HUES48 (cell line): Measurements from ENCODE around the gene PDHX.

Experiments used
- H3K27ac ChIP-seq: one replicate; pipeline ENCODE4 v1.7.0; 2013; ENCODE audit warnings: low read depth, low read length, inconsistent platforms
- H3K27me3 ChIP-seq: 2 replicates; pipeline ENCODE4 v1.6.1; 2013; ENCODE audit warnings: mild to moderate bottlenecking, low read length; ENCODE audit not compliant: control insufficient read depth, insufficient read depth
- H3K36me3 ChIP-seq: 2 replicates; pipeline ENCODE4 v1.6.1; 2013; ENCODE audit warnings: low read length; ENCODE audit not compliant: control insufficient read depth, insufficient read depth
- H3K4me1 ChIP-seq: 2 replicates; pipeline ENCODE4 v1.6.1; 2013; ENCODE audit warnings: mild to moderate bottlenecking, low read length; ENCODE audit not compliant: control insufficient read depth, insufficient read depth
- H3K4me3 ChIP-seq: 2 replicates; pipeline ENCODE4 v1.5.1; 2013; ENCODE audit warnings: mild to moderate bottlenecking, low read depth, low read length
- H3K9ac ChIP-seq: 2 replicates; pipeline ENCODE4 v1.6.1; 2013; ENCODE audit warnings: mild to moderate bottlenecking, low read depth, low read length, moderate library complexity
- H3K9me3 ChIP-seq: 2 replicates; pipeline ENCODE4 v1.6.1; 2013; ENCODE audit warnings: low read length; ENCODE audit not compliant: control insufficient read depth, insufficient read depth

Gene PDHX

DNA sequence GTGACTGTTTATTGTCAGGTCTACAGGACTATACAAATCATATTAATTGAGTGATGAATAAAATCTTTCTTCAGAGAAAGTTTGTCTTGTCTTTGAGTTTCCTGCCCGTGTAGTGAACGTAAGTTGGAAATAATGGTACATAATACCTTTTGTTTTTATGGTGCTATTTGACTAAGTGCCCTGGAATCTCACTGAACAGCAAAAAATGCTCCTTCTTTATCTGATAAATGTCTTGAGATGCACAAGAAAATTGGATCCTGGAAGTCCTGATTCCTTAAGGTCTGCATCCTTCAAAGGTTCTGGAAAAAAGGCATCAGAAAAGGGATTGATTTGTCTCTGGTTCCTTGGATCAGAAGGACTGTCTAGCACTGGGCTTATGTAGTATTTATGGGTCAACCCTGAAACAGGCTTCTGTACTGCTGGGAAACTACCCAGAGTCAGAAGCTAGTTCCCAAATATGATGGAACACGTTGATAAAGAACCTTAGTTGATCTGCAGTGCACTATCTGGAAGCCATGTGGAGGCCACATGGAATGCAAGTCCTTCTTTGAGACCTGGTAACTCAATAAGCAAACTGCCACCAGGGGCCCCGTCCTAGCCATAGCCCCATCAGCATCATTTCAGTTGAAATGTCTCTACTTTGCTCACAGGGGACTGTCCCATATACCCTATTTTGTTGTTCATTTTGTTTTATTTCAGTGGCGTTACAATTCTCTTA is 122.0 kb downstream of the PDHX start:
- no peaks in the 10 kb centered on the region for H3K9me3 ChIP-seq
- no peaks in the 10 kb centered on the region for H3K4me1 ChIP-seq
- no peak overlapping the region for H3K9ac ChIP-seq
- no peak overlapping the region for H3K27ac ChIP-seq
- H3K4me3 ChIP-seq, result no peak overlapping the region
- H3K36me3 ChIP-seq, result no peaks in the 10 kb centered on the region
- H3K27me3 ChIP-seq, result no peaks in the 10 kb centered on the region

DNA sequence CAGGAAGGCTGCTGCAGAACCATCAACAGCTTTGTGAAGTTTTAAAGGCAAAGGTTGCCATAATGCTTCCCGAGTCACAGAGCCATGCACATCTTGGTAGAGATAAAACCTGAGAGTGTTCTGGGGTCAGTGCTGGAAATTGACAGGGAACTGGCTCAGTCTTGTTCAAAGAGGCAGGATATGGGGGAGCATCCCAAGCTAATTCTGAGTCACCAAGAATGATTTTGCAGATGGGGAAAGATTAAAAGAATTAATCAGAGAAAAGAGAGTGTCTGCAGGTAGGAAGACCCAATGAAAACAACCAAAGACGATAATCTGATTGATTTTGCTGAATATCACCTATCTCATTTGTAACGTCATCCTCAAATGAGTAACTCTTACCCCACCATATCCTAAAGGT is 122.7 kb downstream of the PDHX start:
- Histone ChIP-seq H3K4me3 (no peak overlapping the region), H3K9me3 (no peaks in the 10 kb centered on the region), H3K27ac (no peak overlapping the region), H3K9ac (no peak overlapping the region), H3K4me1 (no peaks in the 10 kb centered on the region), H3K36me3 (no peaks in the 10 kb centered on the region), H3K27me3 (no peaks in the 10 kb centered on the region)

DNA sequence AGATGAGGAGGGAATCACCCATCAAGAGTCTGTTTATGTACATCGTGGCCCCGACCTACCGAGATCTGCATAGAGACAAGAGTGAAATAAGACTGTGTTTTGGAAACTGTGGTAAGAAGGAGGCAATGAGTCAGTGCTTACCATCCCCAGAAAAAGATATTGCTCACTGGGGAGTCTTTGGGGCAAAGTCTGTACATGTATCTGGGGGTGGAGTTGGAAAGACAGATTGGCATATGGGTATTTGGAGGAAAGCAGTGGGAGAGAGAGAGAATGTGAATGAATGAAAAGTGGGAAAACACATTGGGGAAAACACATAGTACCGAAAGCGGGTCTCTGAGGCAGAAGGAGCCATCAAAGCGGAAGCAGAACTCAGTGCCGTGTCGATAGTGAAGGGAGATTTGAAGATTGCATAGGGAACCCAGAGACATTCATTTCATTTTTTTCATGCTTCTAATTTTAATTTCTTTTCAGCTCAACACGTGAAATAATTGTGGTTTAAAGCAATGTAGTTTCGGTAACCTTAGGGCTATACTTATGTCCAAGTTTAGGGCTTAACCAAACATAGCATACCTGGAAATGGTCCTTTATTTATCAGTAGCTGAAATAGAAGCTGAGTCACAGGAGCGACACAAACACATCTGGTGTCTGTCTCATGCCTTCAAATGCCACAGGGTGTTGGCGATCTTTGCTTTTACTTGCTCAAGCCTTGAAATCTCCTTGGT is 124.0 kb downstream of the PDHX start:
- no peaks in the 10 kb centered on the region for H3K36me3 ChIP-seq
- no peak overlapping the region for H3K9ac ChIP-seq
- no peak overlapping the region for H3K4me3 ChIP-seq
- H3K27ac ChIP-seq, result no peak overlapping the region
- H3K9me3 ChIP-seq, result no peaks in the 10 kb centered on the region
- no peaks in the 10 kb centered on the region for H3K27me3 ChIP-seq
- H3K4me1 ChIP-seq, result no peaks in the 10 kb centered on the region

DNA sequence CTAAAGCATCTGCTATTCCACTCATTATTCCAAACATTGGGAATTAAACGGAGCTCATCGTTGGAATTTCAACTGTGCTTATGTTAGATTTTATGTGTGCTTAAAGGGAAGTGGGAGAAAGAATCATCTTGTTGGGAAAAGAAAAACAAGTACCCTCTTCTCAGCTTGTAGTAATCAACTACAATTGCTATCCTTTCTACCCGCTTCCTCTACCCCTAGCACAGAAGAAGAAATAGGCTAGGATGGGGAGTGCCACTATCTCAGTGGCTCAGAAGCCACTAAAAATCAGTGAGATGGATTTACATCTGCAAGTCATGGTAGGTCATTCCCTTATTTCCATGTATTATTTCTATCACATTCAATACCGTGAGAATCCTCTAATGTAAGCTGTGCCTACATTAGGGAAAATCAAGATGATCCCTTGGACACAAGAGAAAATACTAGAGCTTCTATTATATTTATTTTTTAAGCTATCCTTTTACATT is 124.7 kb downstream of the PDHX start:
- H3K27me3 ChIP-seq, result no peaks in the 10 kb centered on the region
- H3K4me1 ChIP-seq, result no peaks in the 10 kb centered on the region
- no peaks in the 10 kb centered on the region for H3K9me3 ChIP-seq
- no peak overlapping the region for H3K27ac ChIP-seq
- H3K4me3 ChIP-seq, result no peak overlapping the region
- no peak overlapping the region for H3K9ac ChIP-seq
- H3K36me3 ChIP-seq, result no peaks in the 10 kb centered on the region

DNA sequence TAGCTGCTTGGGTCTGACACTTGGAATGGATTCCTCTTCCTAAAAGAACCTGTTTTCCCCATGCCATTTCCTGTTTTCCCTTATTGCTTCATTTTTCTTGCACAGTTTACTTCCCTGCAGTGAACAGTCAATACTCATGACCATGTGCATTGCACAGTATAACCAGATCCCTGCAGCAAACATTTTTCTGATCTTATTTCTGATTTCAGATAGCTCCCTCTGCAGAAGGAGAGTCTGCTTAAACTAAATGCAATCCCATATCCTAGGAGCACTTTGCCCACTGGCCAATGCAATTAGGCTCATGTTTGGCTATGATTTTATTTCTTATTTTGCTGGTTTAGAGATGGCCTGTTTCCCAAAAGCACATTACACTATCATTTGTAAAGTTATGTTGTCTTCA is 125.8 kb downstream of the PDHX start:
- no peaks in the 10 kb centered on the region for H3K27me3 ChIP-seq
- H3K9me3 ChIP-seq, result no peaks in the 10 kb centered on the region
- no peaks in the 10 kb centered on the region for H3K36me3 ChIP-seq
- no peaks in the 10 kb centered on the region for H3K4me1 ChIP-seq
- no peak overlapping the region for H3K27ac ChIP-seq
- no peak overlapping the region for H3K4me3 ChIP-seq
- no peak overlapping the region for H3K9ac ChIP-seq

DNA sequence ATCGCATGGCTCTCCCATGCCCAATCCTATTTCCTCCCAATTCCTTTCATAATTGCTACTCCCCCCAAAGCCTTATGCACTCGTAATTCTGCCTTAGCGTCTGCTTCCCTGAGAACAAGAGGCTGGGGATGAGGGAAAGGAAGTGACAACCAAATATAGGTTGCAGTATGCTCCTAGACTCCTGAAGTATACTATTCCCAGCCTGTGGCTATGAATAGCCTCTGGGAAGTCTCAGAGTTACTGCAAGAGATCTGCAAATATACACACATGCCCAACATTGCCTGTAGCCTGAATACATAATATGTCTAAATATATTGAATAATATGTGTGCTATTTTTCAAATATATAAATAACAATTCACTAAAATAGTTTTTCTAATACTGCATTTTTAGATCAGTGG is 126.5 kb downstream of the PDHX start:
- Histone ChIP-seq H3K4me1 (no peaks in the 10 kb centered on the region), H3K27me3 (no peaks in the 10 kb centered on the region), H3K9ac (no peak overlapping the region), H3K36me3 (no peaks in the 10 kb centered on the region), H3K9me3 (no peaks in the 10 kb centered on the region), H3K4me3 (no peak overlapping the region), H3K27ac (no peak overlapping the region)

DNA sequence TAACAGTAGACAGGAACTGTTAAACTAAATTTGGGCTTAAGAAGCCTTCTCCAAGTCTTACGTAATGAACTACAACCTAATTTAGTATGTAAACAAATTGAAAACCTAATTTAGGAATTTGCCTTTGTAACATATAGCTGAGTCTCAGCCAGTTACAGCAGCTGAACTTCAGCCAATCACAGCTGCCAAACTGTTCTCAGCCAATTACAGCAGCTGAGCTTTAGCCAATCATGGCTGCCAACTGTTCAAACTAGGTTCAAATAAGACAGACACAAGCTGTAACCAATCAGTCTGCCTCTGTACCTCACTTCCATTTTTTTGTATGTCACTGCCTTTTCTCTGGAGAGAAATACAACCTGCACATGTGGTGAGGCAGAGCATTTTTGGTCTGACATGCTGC is 127.5 kb downstream of the PDHX start:
- no peaks in the 10 kb centered on the region for H3K27me3 ChIP-seq
- H3K36me3 ChIP-seq, result no peaks in the 10 kb centered on the region
- no peaks in the 10 kb centered on the region for H3K9me3 ChIP-seq
- no peak overlapping the region for H3K4me3 ChIP-seq
- H3K9ac ChIP-seq, result no peak overlapping the region
- H3K27ac ChIP-seq, result no peak overlapping the region
- no peaks in the 10 kb centered on the region for H3K4me1 ChIP-seq

DNA sequence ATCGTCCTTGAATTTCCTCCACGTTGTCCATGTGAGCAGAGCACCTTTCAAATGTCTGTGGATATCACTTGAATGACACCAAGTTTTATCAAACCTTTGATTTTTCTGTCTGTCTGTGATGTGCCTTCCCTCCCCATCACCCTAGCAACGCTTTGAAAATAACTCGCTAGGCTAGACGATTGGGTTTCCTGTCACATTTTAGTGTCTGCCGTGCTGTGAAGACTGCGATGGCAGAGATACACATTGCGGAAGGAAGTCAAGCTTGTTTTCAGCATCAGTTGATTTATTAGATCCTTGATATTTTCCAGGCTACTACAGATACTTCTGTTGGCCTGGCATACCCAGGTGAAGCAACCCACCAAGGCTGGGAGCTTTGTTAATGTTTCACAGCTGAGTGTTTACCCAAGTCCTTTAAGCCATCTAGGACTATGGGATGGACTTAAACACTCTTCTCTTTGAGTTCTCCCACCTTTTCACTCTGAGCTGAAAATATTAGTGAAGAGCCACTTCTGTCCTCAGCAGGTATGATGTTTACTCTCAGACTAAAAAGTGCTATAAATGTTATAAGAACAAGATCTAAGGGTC is 128.9 kb downstream of the PDHX start:
- Histone ChIP-seq H3K36me3 (no peaks in the 10 kb centered on the region), H3K27me3 (no peaks in the 10 kb centered on the region), H3K4me1 (no peaks in the 10 kb centered on the region), H3K27ac (no peak overlapping the region), H3K9ac (no peak overlapping the region), H3K9me3 (no peaks in the 10 kb centered on the region), H3K4me3 (no peak overlapping the region)
